GM18873 (cell line): ENCODE data around the gene C1QL4.
"Not testable (repeated sequence)": the region's sequence is repeated elsewhere in the genome, so short reads cannot be mapped to it uniquely, and the experiment has no call there.

ENCODE experiments used
- ATAC-seq: cut with Tn5 transposase; IDR thresholded peaks from one replicate; pipeline ENCODE4 v1.9.1; 2021; ENCODE audit warnings: mild to moderate bottlenecking, moderate library complexity, moderate number of reproducible peaks; ENCODE audit not compliant: unreplicated experiment, low FRiP score

C1QL4 gene

GRCh38 chr12:49336645-49337584 lies at the start of gene C1QL4:
TSS of gene C1QL4 (minus strand) at chr12:49337188. CDS start at chr12:49336477, 711 bp downstream.
- no peak for ATAC-seq

GRCh38 chr12:49380184-49380583 lies 43.2 kb upstream of the C1QL4 start:
- ATAC-seq, result not testable (repeated sequence)

DNA sequence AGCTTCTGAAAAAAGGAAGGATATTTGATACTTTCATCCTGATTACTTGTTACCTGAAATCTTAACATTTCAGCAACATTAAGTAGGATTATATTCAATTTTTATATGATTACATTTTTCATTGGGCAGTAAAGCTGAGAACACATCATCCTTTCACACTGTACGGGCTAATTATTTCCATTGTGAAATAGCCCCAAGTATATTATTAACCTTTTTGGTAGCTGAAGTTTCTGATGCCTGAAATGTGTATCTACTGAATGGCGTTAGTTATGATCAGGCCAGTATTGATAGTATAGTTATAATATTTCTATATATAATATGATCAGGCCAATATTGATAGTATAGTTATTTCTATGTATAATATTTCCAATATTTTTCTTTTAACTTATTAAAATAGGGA lies 40.4 kb upstream of the C1QL4 start:
- no peak for ATAC-seq

DNA sequence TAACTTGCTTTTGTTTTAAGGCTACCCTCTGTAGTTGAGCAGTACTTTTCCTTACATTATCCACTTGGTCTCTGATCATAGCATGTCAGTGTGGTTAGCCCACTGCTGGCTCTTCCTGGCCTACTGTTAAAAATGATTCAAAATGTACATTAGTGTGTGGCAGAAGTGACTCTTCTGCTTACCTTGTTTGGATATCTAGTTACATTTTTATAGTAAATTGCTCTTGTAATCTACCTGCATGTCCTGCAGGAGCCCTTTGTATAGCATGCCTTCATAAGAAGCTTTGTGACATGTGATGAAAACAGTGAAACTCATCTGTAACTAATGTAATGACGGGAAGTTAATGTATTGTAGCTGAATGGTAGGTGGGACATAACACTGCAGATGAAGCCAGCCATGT lies 38.4 kb upstream of the C1QL4 start:
- no peak for ATAC-seq

- no peak for ATAC-seq
Measured at GRCh38 chr12:49370539-49370938, 33.6 kb upstream of the C1QL4 start.

DNA sequence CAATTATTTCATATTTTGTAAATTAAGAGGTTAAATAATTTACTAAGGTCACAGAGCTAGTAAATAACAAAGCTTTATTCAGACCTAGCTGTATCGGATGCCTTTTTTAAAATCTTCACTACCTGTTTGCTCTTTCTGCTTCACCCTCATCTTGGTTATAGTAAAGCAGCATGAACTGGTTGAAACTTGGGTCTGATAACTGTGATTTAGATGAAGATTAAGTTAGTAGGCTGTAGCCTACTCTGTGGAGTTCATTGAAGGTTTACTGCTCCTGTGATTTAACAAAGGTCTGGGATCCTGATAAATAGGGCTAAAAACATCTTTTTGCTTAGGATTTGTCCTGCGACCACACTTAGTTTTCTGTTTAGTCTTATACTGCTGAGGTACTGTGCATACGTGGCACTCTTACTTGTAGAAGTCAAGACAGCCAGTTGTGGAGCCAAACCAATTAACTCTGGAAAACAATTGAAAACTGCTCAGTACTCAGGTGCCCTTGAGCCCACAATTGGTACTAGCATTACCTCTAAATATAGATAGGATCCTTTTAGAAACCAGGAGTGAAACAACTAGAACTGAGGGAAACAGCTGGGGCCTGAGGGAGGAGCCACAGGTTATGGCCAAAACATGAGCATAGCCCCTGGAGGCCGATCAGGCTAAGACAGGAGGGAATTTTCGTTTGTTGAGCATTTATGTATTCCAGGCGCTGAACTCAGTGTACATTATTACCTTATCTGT lies 32.6 kb upstream of the C1QL4 start:
- ATAC-seq, result peak; percentile 47

- ATAC-seq, result no peak
Measured at GRCh38 chr12:49368240-49368600, 31.2 kb upstream of the C1QL4 start.

- ATAC-seq, result peak; percentile 1
Measured at GRCh38 chr12:49367381-49368239, 30.6 kb upstream of the C1QL4 start, which contains the start of gene SPATS2. TSS of gene SPATS2 (plus strand) at chr12:49367462. CDS start at chr12:49461013, 93,551 bp downstream.

DNA sequence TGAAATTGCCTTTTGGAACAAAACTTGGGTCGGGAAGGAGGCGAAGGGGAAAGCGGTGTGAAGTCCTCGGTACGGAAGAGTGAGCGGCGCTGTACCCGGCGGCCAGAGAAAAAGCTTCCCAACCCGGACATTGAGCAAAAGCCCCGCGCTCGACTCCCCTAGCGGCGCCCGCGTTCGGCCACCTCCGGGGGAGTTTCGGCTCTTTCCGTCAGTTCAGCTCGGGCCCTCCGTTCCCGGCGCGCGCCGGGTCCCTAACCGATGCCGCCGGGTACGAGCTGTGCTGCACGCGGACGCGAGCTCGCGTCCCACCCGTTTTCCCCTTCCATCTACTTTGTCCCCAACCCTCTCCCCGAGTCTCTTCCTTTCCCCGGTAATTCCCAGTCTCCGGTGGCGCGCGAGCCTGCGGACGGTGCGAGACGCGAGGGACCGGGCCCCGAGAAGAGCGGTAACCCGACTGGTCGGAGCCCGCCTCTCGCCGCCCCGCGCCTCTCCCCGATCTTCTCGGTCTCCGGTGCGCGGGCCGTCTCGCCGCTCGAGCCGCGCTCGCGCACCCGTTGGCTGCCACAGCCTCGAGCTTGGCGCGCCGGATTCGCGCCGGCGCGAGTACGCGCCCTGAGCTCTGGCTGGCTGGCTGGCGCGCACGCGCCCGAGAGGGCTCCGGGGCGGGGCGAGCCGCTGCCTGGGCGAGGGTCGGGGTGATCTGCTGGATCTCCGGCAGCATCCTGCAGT lies 29.8 kb upstream of the C1QL4 start:
- peak; percentile 42 for ATAC-seq

DNA sequence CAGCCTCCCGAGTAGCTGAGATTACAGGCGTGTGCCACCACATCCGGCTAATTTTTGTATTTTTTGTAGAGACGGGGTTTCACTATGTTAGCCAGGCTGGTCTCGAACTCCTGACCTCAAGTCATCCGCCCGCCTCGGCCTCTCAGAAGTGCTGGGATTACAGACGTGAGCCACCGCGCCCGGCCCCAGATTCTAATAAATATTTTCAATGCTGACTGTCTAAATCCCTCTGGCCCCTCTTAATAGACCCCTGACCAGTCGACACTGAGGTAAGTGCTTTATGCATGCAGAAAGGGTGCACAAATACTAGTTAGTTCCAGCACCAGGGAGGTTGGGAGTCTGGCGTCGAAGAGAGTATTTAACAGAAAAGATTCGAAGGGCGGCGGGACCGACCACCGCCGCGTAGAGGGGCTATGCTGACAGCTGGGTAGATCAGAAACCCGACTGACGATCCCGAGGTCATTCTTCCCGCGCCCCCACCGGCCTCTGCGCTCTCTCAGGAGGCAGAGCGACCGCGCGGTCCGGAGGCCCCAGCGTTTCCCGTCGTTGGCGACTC lies 29.2 kb upstream of the C1QL4 start:
- ATAC-seq, result peak; percentile 5

DNA sequence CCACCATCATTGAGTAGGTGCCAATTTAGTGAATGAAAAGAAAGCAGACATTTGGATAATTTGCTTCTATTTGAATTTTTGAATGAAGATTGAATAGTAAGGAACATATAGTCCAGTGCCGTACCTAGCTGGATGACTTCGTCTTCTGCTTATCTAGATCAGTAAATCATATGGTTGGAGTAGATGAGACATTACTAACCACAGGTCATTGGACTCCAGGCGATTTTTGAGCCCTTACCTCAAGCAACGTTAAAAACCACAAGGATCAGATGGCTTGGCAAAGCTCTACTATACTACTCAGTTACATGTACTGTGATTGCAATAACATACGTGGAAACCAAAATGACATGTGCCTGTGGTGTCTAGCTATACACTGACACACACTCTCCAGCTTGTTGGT lies 28.6 kb upstream of the C1QL4 start:
- ATAC-seq, result no peak

GRCh38 chr12:49364989-49365388 lies 28.0 kb upstream of the C1QL4 start:
- ATAC-seq, result no peak

DNA sequence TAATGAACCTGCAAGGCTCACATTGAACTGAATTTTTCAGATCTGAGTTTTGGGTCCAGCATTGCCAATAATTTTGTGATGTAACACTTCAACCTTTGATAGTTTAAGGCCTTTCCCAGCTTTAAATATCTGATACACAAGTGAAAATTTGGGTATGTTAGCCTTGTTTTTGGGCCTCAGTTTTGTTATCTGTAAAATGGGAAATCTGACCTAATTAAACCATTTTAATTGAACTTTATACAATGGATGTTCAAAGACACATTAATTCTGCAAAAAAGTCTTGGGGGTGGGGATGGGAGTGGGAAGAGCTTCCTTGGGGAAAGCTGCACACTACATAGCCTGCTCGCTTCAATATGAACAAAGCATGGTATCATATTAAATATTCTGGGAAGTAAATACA lies 25.1 kb upstream of the C1QL4 start:
- ATAC-seq, result no peak

- ATAC-seq, result no peak
Measured at GRCh38 chr12:49359671-49360070, 22.7 kb upstream of the C1QL4 start.

GRCh38 chr12:49358483-49359141 lies 21.6 kb upstream of the C1QL4 start:
- ATAC-seq, result no peak

DNA sequence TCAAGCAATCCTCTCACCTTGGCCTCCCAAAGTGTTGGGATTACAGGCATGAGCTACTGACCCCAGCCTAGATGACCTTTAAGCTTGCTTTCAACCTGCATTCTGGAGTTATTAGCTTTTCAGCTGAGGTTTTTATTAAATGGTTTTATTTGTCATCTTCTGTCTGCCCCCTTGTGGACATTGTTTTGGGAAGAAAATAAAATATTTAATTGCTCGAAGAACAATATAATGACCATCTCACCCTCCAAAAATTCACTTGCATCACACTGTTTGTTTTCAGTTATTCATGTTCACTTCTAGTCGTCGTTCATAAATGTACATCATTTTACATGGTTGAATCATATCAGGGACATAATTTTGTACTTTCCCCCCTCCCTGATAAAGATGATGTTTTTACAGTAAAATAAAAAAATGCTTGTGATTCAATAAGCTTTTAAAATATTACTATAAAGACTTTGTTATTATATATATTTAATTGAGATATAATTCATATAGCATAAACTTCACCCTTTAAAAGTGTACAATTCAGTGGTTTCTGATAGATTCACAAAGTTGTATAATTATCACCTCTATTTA lies 20.2 kb upstream of the C1QL4 start:
- no peak for ATAC-seq

DNA sequence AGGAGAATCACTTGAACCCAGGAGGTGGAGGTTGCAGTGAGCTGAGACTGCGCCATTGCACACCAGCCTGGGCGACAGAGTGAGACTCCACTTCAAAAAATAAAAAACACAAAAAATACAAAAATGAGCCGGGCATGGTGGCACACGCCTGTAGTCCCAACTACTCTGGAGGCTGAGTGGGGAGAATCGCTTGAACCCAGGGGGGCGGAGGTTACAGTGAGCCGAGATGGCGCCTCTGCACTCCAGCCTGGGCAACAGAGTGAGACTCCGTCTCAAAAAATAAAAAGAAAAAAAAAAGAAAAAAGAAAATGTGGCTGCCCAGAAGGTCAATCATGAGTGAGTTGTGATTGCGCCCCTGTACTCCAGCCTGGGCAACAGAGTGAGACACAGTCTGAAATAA lies 18.9 kb upstream of the C1QL4 start:
- ATAC-seq, result no peak

GRCh38 chr12:49352351-49352750 lies 15.4 kb upstream of the C1QL4 start:
- ATAC-seq, result no peak

GRCh38 chr12:49349266-49349665 lies 12.3 kb upstream of the C1QL4 start:
- no peak for ATAC-seq
